Activated T-cell treated with anti-CD3 and anti-CD28 coated beads, Interleukin-2, amount 50 U/mL, for 72 hours (primary cell): ENCODE measurements around the gene NOS1AP. TPM values are rescaled to one million over a fixed set of nuclear protein-coding genes. Genes with fewer than 3 reads are reported as not detected.
"Not testable (repeated sequence)": the region's sequence is repeated elsewhere in the genome, so short reads cannot be mapped to it uniquely, and the experiment has no call there.

Experiments used
- ATAC-seq, 2 donors: fragments of 150-1000 bp; cut with Tn5 transposase; replicated peaks in 1 of 2; 2 replicates each; pipeline ENCODE4 v1.10.0; 2021; ENCODE audit warnings: moderate library complexity in 2 of 2, mild to moderate bottlenecking in 1 of 2
- DNase-seq, 2 donors: peaks; one replicate each; pipeline ENCODE4 v3.0.0; 2021 to 2022; ENCODE audit warnings: mixed read lengths in 1 of 2
- H3K27ac Mint-ChIP-seq: one replicate; pipeline ENCODE4 v1.8.0; 2022; ENCODE audit warnings: mild to moderate bottlenecking, moderate library complexity, mixed read lengths
- H3K27me3 Mint-ChIP-seq: one replicate; pipeline ENCODE4 v1.8.0; 2022; ENCODE audit warnings: low read depth, mixed read lengths
- H3K36me3 Mint-ChIP-seq, 2 donors: one replicate each; pipeline ENCODE4 v1.8.0; 2022; ENCODE audit warnings: mixed read lengths in 2 of 2, mild to moderate bottlenecking in 1 of 2; ENCODE audit not compliant: insufficient read depth in 2 of 2
- H3K4me1 Mint-ChIP-seq: one replicate; pipeline ENCODE4 v1.8.0; 2022; ENCODE audit warnings: low read depth, mixed read lengths
- H3K4me3 Mint-ChIP-seq, 2 donors: one replicate each; pipeline ENCODE4 v1.8.0; 2022; ENCODE audit warnings: mild to moderate bottlenecking in 2 of 2, mixed read lengths in 2 of 2, moderate library complexity in 2 of 2
- H3K9me3 Mint-ChIP-seq, 2 donors: one replicate each; pipeline ENCODE4 v1.8.0; 2022; ENCODE audit warnings: mixed read lengths in 2 of 2
- total RNA-seq, 2 donors: library from RNA; stranded (reverse); gene quantifications; one replicate each; pipeline ENCODE4 v1.2.3, GENCODE V29; 2022

The NOS1AP gene
- total RNA-seq, 2 donors from 2014 or later: 0.21 to 0.26 TPM

GRCh38 chr1:162191396-162192305, 122.2 kb downstream of the NOS1AP start:
- H3K27me3 Mint-ChIP-seq: no peaks in the 10 kb centered on the region
- H3K9me3 Mint-ChIP-seq: no peaks in the 10 kb centered on the region
- no peak overlapping the region for H3K27ac Mint-ChIP-seq
- H3K4me1 Mint-ChIP-seq: no peaks in the 10 kb centered on the region
- H3K36me3 Mint-ChIP-seq: no peaks in the 10 kb centered on the region
- ATAC-seq: no peak
- no peak overlapping the region for H3K4me3 Mint-ChIP-seq
- DNase-seq: no peak

DNA sequence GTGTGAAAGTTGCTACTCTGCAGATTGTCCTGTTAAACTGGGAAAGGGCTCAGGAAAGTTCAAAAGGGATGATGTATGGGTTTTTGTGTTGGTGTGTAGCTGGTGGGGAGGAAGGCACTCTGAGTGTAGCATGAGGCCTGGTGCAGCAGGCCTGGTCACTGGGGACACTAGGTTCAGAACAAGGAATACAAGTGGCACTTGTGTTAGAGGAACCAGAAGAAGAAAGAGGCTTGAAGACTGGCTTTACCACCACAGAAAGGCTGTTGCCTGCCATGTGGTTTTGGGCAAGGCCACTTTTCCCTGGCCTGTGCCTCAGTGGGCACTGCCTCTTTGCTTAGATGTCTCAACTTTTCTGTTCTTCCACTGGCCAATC, 122.8 kb downstream of the NOS1AP start:
- no peaks in the 10 kb centered on the region for H3K27me3 Mint-ChIP-seq
- ATAC-seq (no peak), DNase-seq (no peak)
- no peaks in the 10 kb centered on the region for H3K4me1 Mint-ChIP-seq
- H3K36me3 Mint-ChIP-seq: no peaks in the 10 kb centered on the region
- no peaks in the 10 kb centered on the region for H3K9me3 Mint-ChIP-seq
- no peak overlapping the region for H3K27ac Mint-ChIP-seq
- H3K4me3 Mint-ChIP-seq: no peak overlapping the region

DNA sequence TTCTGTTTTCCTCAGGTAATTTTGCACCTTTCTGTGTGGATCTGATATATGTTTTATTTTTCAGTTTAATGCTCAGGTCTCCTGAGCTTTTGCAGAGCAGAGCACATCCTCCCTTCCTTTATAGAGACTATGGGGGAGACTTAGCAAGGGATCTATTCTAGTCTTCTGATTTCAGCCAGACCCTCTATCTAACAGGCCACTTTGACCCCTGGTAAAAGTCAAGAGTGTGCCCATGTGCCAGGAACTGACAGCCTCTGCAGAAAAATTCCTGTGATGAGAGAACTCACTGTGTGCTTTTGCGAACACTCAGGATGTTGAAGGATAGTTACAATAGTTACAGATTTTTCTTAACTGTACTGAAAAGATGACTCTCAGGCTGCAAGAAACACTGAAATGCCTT, 123.3 kb downstream of the NOS1AP start:
- H3K4me3 Mint-ChIP-seq: no peak overlapping the region
- DNase-seq (no peak), ATAC-seq (no peak)
- H3K36me3 Mint-ChIP-seq: no peaks in the 10 kb centered on the region
- no peaks in the 10 kb centered on the region for H3K4me1 Mint-ChIP-seq
- no peaks in the 10 kb centered on the region for H3K27me3 Mint-ChIP-seq
- H3K27ac Mint-ChIP-seq: no peak overlapping the region
- H3K9me3 Mint-ChIP-seq: no peaks in the 10 kb centered on the region

DNA sequence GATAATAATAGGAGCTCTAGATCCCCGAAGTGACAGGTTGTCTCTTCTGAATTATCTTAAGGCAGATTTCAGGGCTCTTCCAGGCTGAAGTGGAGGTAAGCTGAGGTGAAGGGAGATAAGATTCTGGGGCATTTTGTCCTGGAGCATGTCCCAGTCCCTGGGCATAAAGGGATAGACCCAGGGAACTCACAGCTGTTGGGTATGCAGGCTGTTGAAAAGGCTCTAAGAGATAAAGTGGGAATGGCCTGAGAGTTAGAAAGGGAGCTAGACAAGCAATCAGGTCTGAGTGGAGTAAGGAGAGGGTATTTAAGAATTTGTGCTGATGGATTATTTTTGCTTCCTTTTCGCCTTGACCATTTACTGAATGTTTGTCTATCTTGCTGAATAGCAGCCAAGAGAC, 123.7 kb downstream of the NOS1AP start:
- no peaks in the 10 kb centered on the region for H3K27me3 Mint-ChIP-seq
- no peak overlapping the region for H3K4me3 Mint-ChIP-seq
- DNase-seq (no peak), ATAC-seq (no peak)
- no peaks in the 10 kb centered on the region for H3K4me1 Mint-ChIP-seq
- no peaks in the 10 kb centered on the region for H3K36me3 Mint-ChIP-seq
- no peaks in the 10 kb centered on the region for H3K9me3 Mint-ChIP-seq
- H3K27ac Mint-ChIP-seq: no peak overlapping the region

DNA sequence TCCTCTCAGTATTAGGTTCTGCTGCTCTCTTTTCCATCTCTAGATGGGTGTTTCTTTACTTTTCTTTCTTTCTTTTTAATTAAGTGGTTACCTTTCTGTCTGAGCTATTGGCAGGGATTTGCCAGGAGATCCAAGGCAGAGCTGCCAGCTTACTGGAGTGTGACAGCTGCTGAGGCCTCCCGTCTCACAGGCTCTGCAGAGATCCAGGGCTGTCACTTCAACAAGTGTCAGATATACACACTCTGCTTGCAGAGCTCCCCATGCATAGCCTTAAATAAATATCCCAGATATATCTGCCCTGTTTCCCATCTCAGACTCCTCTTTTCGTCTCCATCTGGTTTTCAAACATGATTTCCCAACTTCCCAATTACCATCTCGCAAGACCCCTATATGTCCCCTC, 124.3 kb downstream of the NOS1AP start:
- H3K4me3 Mint-ChIP-seq: no peak overlapping the region
- no peak for DNase-seq
- H3K27me3 Mint-ChIP-seq: no peaks in the 10 kb centered on the region
- H3K9me3 Mint-ChIP-seq: no peaks in the 10 kb centered on the region
- no peaks in the 10 kb centered on the region for H3K4me1 Mint-ChIP-seq
- no peak for ATAC-seq
- no peaks in the 10 kb centered on the region for H3K36me3 Mint-ChIP-seq
- no peak overlapping the region for H3K27ac Mint-ChIP-seq

DNA sequence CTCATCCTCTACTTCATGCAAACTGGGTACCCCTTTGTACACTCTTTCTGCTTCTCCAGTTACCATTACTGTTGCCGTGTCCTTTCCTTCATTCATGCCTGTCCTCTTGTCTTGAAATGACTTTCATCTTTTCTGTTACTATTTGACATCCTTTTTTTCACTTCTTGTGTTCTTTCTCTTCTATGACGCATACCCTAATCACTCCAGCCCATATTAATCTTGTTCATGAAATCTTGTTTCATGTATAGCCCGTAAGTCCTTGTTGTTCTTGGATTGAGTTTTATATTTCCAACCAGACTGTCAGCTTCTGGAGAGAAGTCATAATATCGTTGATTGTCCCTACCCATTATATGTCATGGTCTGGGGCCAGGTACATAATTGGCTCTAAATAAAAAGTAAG, 126.1 kb downstream of the NOS1AP start:
- DNase-seq (no peak), ATAC-seq (no peak)
- H3K27ac Mint-ChIP-seq: no peak overlapping the region
- no peaks in the 10 kb centered on the region for H3K4me1 Mint-ChIP-seq
- H3K27me3 Mint-ChIP-seq: no peaks in the 10 kb centered on the region
- no peaks in the 10 kb centered on the region for H3K9me3 Mint-ChIP-seq
- no peaks in the 10 kb centered on the region for H3K36me3 Mint-ChIP-seq
- no peak overlapping the region for H3K4me3 Mint-ChIP-seq

DNA sequence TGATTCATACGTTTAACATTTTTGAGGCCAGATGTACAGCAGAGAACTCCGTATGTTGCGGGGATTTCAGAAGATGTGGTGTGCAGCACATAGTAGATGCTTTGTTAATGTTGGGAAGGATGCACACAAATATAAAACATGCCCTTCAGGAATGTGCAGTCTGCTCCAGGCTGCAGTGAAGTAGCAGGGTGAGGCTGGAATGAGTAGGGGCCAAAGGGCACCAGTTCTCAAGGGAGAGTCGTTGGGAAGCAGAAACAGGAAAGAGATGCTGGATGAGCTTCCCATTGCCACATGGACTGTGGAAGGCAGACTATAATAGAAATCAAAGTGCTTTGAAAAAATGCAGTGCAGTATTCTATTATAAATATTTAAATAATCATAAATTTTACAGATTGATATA, 126.9 kb downstream of the NOS1AP start:
- no peak overlapping the region for H3K27ac Mint-ChIP-seq
- no peaks in the 10 kb centered on the region for H3K36me3 Mint-ChIP-seq
- no peaks in the 10 kb centered on the region for H3K27me3 Mint-ChIP-seq
- H3K9me3 Mint-ChIP-seq: no peaks in the 10 kb centered on the region
- ATAC-seq: no peak
- no peaks in the 10 kb centered on the region for H3K4me1 Mint-ChIP-seq
- no peak for DNase-seq
- no peak overlapping the region for H3K4me3 Mint-ChIP-seq

GRCh38 chr1:162197041-162197531, 127.6 kb downstream of the NOS1AP start:
- Mint-ChIP-seq H3K4me3 (no peak overlapping the region), H3K36me3 (no peaks in the 10 kb centered on the region), H3K27ac (no peak overlapping the region), H3K27me3 (peaks cover 6% of the 10 kb centered on the region), H3K9me3 (no peaks in the 10 kb centered on the region), H3K4me1 (no peaks in the 10 kb centered on the region)
- ATAC-seq (no peak), DNase-seq (no peak)

DNA sequence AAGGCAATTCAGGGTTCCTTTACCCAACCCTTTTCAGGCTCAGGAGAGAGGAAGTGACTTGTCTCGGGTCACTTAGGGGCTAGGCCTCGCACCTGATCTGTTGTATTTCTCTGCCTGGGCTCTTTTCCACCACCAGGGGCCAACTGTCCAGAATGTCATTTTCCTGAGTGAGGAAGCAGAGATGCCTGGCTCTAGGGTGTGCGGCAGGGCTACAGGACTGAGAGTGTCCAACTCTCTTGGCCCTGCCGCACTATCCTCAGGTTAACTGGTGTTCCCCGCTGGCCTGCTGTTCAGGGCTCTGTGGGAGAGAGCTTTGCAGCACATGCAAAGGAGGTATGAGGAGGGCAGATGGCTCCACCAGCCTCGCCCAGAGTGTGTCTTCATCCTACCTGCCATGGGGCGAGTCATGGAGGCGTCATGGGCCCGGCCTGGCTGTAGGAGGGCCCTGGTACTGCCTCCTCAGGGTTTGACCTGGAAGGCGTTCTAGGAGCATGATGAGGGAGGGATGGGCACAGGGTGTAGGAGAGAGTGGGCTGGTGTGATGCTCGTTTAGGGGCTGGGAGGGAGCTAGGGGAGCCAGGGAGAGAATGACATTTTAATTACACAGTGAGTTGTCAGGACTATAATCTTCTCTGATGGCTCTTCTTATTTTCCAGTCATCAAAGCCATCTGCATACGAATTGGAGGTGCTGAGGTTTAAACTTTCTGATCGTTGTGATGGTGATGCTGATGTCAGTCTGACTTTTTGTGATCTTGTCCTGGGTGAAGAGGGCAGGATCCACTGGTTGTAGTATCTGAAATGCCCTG, 128.3 kb downstream of the NOS1AP start:
- Mint-ChIP-seq H3K27me3 (peaks cover 8% of the 10 kb centered on the region), H3K27ac (no peak overlapping the region), H3K4me3 (no peak overlapping the region), H3K36me3 (no peaks in the 10 kb centered on the region), H3K4me1 (no peaks in the 10 kb centered on the region), H3K9me3 (no peaks in the 10 kb centered on the region)
- DNase-seq: no peak
- ATAC-seq: no peak

DNA sequence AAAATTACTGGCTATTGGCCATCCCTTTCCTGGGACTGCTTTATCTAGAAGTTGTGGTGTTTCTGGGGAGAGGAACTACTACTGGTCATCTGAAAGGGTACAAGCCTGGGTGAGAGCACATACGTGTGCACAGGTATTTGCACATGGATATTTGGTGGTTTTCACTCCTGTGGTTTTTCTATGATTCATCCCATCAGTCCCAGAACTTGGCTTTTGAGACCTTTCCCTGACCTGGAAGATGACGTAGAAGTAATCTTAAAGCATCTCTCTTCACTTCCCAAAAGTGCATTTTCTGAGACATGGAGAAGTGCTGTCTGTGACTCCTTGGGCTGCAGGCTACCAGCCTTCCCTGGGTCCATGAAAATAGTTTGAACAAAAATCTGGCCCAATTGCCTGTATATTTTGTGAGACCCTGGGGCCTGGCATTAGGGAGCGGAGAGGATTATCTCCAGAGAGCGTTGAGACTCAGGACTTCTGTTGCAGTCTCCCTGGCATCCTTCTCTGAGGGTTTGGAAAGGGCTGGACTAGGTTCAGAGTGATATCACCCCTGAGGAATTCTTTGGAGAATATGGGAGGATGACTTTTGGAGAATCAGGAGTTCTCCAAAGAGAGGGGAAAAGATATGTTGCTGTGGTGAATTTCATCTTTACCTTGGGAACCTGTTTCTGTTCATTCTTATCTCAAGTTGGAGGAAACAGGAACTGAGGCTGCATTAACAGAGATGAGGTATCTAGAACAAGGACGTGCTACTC, 130.8 kb downstream of the NOS1AP start:
- Mint-ChIP-seq H3K36me3 (no peaks in the 10 kb centered on the region), H3K4me1 (no peaks in the 10 kb centered on the region), H3K4me3 (no peak overlapping the region), H3K27me3 (peaks cover 15% of the 10 kb centered on the region), H3K27ac (no peak overlapping the region), H3K9me3 (no peaks in the 10 kb centered on the region)
- ATAC-seq (no peak), DNase-seq (no peak)

DNA sequence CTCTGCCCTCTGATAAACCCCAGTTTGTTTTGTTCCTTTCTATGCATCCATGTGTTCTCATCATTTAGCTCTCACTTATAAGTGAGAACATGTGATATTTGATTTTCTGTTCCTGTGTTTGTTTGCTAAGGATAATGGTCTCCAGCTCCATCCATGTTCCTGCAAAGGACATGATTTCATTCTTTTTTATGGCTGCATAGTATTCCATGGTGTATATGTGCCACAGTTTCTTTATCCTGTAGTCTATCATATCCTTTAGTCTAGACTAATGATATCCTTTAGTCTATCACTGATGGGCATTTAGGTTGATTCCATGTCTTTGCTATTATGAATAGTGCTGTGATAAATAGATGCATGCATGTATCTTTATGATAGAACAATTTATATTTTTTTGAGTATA, 131.6 kb downstream of the NOS1AP start:
- not testable (repeated sequence) for H3K4me1 Mint-ChIP-seq, H3K4me3 Mint-ChIP-seq, ATAC-seq, H3K9me3 Mint-ChIP-seq, DNase-seq, H3K27ac Mint-ChIP-seq, H3K36me3 Mint-ChIP-seq
- H3K27me3 Mint-ChIP-seq: peaks cover 20% of the 10 kb centered on the region

DNA sequence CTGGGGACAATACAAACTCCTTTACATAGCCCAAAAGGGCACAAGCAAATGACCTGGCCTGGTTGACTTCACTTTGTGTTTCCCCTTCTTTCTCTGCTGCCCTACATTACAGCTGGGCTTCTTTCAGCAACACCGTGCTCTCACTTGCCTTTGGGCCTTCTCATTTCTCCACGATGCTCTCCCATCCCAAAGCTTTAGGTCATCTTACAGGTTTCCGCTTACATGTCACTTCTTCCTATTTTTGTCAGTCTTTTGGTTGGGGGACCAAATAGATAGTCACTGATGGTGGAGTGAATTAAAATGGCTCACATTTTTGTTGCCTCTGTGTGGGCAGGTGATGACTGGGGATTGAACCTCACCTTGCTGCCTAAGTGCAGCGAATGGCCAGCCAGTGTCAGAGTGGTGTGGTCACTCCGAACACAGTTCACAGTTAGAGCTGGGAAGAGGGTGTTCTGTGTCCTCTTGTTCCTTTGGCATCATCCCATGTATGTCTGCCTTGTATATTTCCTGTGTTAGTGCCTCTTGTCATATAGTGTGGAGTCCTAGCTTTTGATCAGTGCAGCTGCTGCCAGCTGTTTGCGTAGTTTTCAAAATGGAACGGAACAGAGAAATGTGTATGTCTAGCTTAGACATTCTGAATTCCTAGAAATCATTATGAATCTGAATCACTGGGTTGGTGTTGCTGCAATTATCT, 134.8 kb downstream of the NOS1AP start:
- H3K9me3 Mint-ChIP-seq: no peaks in the 10 kb centered on the region
- no peak overlapping the region for H3K4me3 Mint-ChIP-seq
- H3K4me1 Mint-ChIP-seq: no peaks in the 10 kb centered on the region
- H3K27me3 Mint-ChIP-seq: peaks cover 24% of the 10 kb centered on the region
- no peak for DNase-seq
- H3K27ac Mint-ChIP-seq: no peak overlapping the region
- no peak for ATAC-seq
- H3K36me3 Mint-ChIP-seq: no peaks in the 10 kb centered on the region
